Posterior cingulate gyrus (tissue), 11 donors: ENCODE results near the gene MTERF1.
A peak's percentile ranks its signal among the peaks of the same experiment; 100 is the strongest.
"Not testable (repeated sequence)": the region's sequence is repeated elsewhere in the genome, so short reads cannot be mapped to it uniquely, and the experiment has no call there.

ENCODE experiments used
- DNase-seq, 10 donors: peaks; one replicate each; pipeline versions ENCODE4 v3.0.0 to v3.0.0-alpha.2; 2020 to 2021; ENCODE audit warnings: mixed read lengths in 3 of 10
- intact Hi-C: fragments of 100-400 bp; cut with DNase I; formaldehyde crosslinking; loops from one replicate; pipeline ENCODE4 v1.15.1; 2023

Gene MTERF1

GRCh38 chr7:91887336-91888213 lies 7.1 kb upstream of the MTERF1 start:
- DNase-seq = peak in 3 of 10 donors; percentile 59 to 82 (median 77)
- intact Hi-C loops = not testable (repeated sequence)

- intact Hi-C loops = loop anchor here (5.0 kb wide), 1 partner anchor 58 kb away; the partner anchor contains the start of gene AKAP9
- no peak for DNase-seq
Measured at GRCh38 chr7:91883676-91884362, 3.3 kb upstream of the MTERF1 start.

GRCh38 chr7:91880016-91880412 lies 488 bp downstream of the MTERF1 start:
- no peak for DNase-seq
- intact Hi-C loops = loop anchor here (1.0 to 5.0 kb wide), 3 partner anchors 50 to 567 kb away; partner anchors contain the start of genes AKAP9 and GATAD1

- intact Hi-C loops = no loop called here
- no peak for DNase-seq
Measured at GRCh38 chr7:91876391-91877133, 3.9 kb downstream of the MTERF1 start.

GRCh38 chr7:91875851-91876250 lies 4.7 kb downstream of the MTERF1 start:
- DNase-seq = no peak
- intact Hi-C loops = no loop called here

- DNase-seq = no peak
- intact Hi-C loops = no loop called here
Measured at GRCh38 chr7:91872928-91873327, 7.6 kb downstream of the MTERF1 start.

GRCh38 chr7:91872069-91872468 lies 8.4 kb downstream of the MTERF1 start:
- intact Hi-C loops = no loop called here
- DNase-seq = no peak

GRCh38 chr7:91869661-91870060 lies 10.8 kb downstream of the MTERF1 start:
- intact Hi-C loops = no loop called here
- DNase-seq = no peak

- DNase-seq = no peak
- intact Hi-C loops = no loop called here
Measured at GRCh38 chr7:91866599-91867148, 13.8 kb downstream of the MTERF1 start.

GRCh38 chr7:91865511-91865910 lies 15.0 kb downstream of the MTERF1 start:
- no peak for DNase-seq
- intact Hi-C loops = no loop called here

- intact Hi-C loops, DNase-seq: not testable (repeated sequence)
Measured at GRCh38 chr7:91864604-91865003, 15.9 kb downstream of the MTERF1 start.

GRCh38 chr7:91864070-91864469 lies 16.4 kb downstream of the MTERF1 start:
- intact Hi-C loops = no loop called here
- no peak for DNase-seq

GRCh38 chr7:91852263-91852741 lies 28.2 kb downstream of the MTERF1 start:
- DNase-seq = no peak
- intact Hi-C loops = no loop called here

GRCh38 chr7:91850455-91850854 lies 30.0 kb downstream of the MTERF1 start:
- intact Hi-C loops = no loop called here
- no peak for DNase-seq

- intact Hi-C loops = no loop called here
- DNase-seq = no peak
Measured at GRCh38 chr7:91847876-91848588, 32.5 kb downstream of the MTERF1 start.

- intact Hi-C loops = no loop called here
- no peak for DNase-seq
Measured at GRCh38 chr7:91847231-91847630, 33.3 kb downstream of the MTERF1 start.

- DNase-seq = no peak
Measured at GRCh38 chr7:91846436-91846835, 34.1 kb downstream of the MTERF1 start.

GRCh38 chr7:91843831-91844230 lies 36.7 kb downstream of the MTERF1 start:
- DNase-seq = no peak
- intact Hi-C loops = no loop called here

More at GRCh38 chr7:91846436-91846835, 34.1 kb downstream of the MTERF1 start:
- intact Hi-C loops = no loop called here

GRCh38 chr7:91838439-91838838 lies 42.1 kb downstream of the MTERF1 start:
- intact Hi-C loops = no loop called here

More at GRCh38 chr7:91838439-91838838, 42.1 kb downstream of the MTERF1 start:
- DNase-seq = no peak
